Spleen (tissue), 11 donors: ENCODE measurements around the gene DHRSX. TPM values are rescaled to one million over a fixed set of nuclear protein-coding genes. Genes with fewer than 3 reads are reported as not detected.
"Not testable (repeated sequence)": the region's sequence is repeated elsewhere in the genome, so short reads cannot be mapped to it uniquely, and the experiment has no call there.

Experiments used
- DNase-seq: peaks from one replicate; pipeline ENCODE4 v3.0.0-alpha.2; 2020
- H3K27ac ChIP-seq, 8 donors: fragments of 200-600 bp; sonication (generic) in 7 of 8; 1 replicate in 4 of 8; 2 replicates in 4 of 8; pipeline versions ENCODE4 v1.5.0 to v1.8.0; 2016 to 2021; ENCODE audit warnings: inconsistent platforms in 4 of 8, mild to moderate bottlenecking in 4 of 8, moderate library complexity in 1 of 8
- H3K27me3 ChIP-seq, 7 donors: fragments of 200-600 bp; sonication (generic) in 6 of 7; replicated peaks in 1 of 7; 1 replicate in 4 of 7; 2 replicates in 3 of 7; pipeline versions ENCODE4 v1.5.0 to v1.8.0; 2016 to 2021; ENCODE audit warnings: inconsistent platforms in 3 of 7, mild to moderate bottlenecking in 1 of 7
- H3K36me3 ChIP-seq, 6 donors: fragments of 200-600 bp; sonication (generic) in 5 of 6; 1 replicate in 4 of 6; 2 replicates in 2 of 6; pipeline versions ENCODE4 v1.5.0 to v1.8.0; 2016 to 2021; ENCODE audit warnings: inconsistent platforms in 2 of 6
- H3K4me1 ChIP-seq, 6 donors: fragments of 200-600 bp; sonication (generic) in 5 of 6; 1 replicate in 3 of 6; 2 replicates in 3 of 6; pipeline versions ENCODE4 v1.5.0 to v1.8.0; 2016 to 2021; ENCODE audit warnings: inconsistent platforms in 3 of 6
- H3K4me3 ChIP-seq, 8 donors: fragments of 200-600 bp; sonication (generic) in 7 of 8; 1 replicate in 4 of 8; 2 replicates in 4 of 8; pipeline versions ENCODE4 v1.5.0 to v1.8.0; 2016 to 2021; ENCODE audit warnings: inconsistent platforms in 4 of 8, mild to moderate bottlenecking in 4 of 8, moderate library complexity in 2 of 8
- H3K9me3 ChIP-seq, 8 donors: fragments of 200-600 bp; sonication (generic) in 7 of 8; 1 replicate in 4 of 8; 2 replicates in 4 of 8; pipeline versions ENCODE4 v1.5.0 to v1.8.0; 2016 to 2021; ENCODE audit warnings: inconsistent platforms in 4 of 8
- CTCF ChIP-seq, 11 experiments: fragments of 200-600 bp in 7 of 11; fragments of 450-650 bp in 4 of 11; sonication (generic) in 4 of 11; IDR thresholded peaks in 8 of 11; conservative IDR thresholded peaks in 3 of 11; 1 replicate in 7 of 11; 2 replicates in 4 of 11; pipeline versions ENCODE4 v1.4.0 to v1.8.0; 2016 to 2021; ENCODE audit warnings: antibody characterized with exemption in 11 of 11, inconsistent platforms in 4 of 11, mild to moderate bottlenecking in 1 of 11
- POLR2A ChIP-seq, 3 donors: fragments of 450-650 bp; IDR thresholded peaks; one replicate each; pipeline ENCODE4 v1.5.1; 2017; ENCODE audit warnings: antibody characterized with exemption in 3 of 3, mild to moderate bottlenecking in 1 of 3
- POLR2AphosphoS5 ChIP-seq, 3 donors: sonication (generic); formaldehyde crosslinking; IDR thresholded peaks; one replicate each; pipeline ENCODE4 v1.5.1; 2017; ENCODE audit warnings: antibody characterized with exemption in 3 of 3
- WGBS, 5 donors: extraction: QIAGEN DNeasy Blood & Tissue Kit in 3 of 5; methylation state at CpG; one replicate each; pipeline versions ENCODE4 v1.1.5 to v1.1.7; 2013 to 2018; 5-methylcytosine and 5-hydroxymethylcytosine counted together
- intact Hi-C: fragments of 100-400 bp; cut with DNase I; formaldehyde crosslinking; loops from one replicate; pipeline ENCODE4 v1.15.0; 2023; ENCODE audit warnings: low total_unique reads
- polyA plus RNA-seq, 3 donors: library from polyadenylated mRNA; stranded (reverse); fragments of 200-250 nt; gene quantifications; one replicate each; pipeline ENCODE4 v1.2.1, GENCODE V29; 2013
- total RNA-seq, 7 donors: library from RNA; depleted of rRNA in 3 of 7; stranded (reverse); fragments of >200 nt in 3 of 7; fragmentation: NEBNext Ultra II Directional in 4 of 7; extraction: Animal tissue kit (Norgen Biotek cat#: 25700) in 4 of 7; gene quantifications; one replicate each; pipeline versions ENCODE4 v1.1.0 to v1.2.1, GENCODE V29; 2016 to 2021
- donor health status: healthy with polysubstance abuse.
- donor health status: DM: no; HTN: no; CAD: no; lungs with moderate emphysema.
- donor health status: DM: no; HTN: no; CAD: no.
- donor health status: Bipolar disorder and iron deficiency.
- donor health status: healthy.
- donor health status: DM: no; HTN: no; CAD: no.
- donor health status: DM: yes; HTN: yes; CAD: no.

Gene DHRSX
- total and polyA plus RNA-seq, 10 donors = 5.5 to 29.6 (median 23.2) TPM

DNA sequence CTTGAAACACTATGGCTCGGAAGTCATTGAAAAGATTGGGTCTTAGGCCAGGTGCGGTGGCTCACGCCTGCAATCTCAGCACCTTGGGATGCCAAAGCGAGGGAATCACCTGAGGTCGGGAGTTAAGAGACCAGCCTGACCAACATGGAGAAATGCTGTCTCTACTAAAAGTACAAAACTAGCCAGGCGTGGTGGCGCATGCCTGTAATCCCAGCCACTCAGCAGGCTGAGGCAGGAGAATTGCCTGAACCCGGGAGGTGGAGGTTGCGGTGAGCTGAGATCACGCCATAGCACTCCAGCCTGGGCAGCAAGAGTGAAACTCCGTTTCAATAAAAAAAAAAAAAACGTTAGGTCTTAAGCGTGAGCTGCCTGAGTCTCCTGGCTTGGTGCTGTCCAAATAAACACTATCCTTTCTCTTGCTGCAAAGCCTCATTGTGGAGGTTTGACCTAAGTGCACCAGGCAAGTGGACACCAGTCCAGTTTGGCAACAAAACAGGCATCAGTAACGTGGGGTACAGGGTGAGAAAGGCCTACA is 185.9 kb downstream of the DHRSX start:
- Histone ChIP-seq H3K4me3 (no peak overlapping the region), H3K4me1 (no peaks in the 10 kb centered on the region), H3K27ac (no peak overlapping the region), H3K9me3 (peaks cover 0 to 15% (median 6%) of the 10 kb centered on the region in 8 donors), H3K27me3 (no peaks in the 10 kb centered on the region), H3K36me3 (peaks cover 0 to 3% (median 0%) of the 10 kb centered on the region in 6 donors)
- WGBS, 5 donors = 86 to 91% (median 90%) methylated on average over 14 of the region's 14 CpGs
- TF ChIP-seq POLR2A (IDR thresholded peaks at IDR 0.05) (no peak), POLR2AphosphoS5 (IDR thresholded peaks at IDR 0.05) (no peak), CTCF (IDR thresholded peaks at IDR 0.05 in 8 of 11, conservative IDR thresholded peaks at IDR 0.05 in 3 of 11) (no peak)
- intact Hi-C loops = no loop called here
- no peak for DNase-seq

- H3K4me3 ChIP-seq = no peak overlapping the region
- 74 to 100% (median 92%) methylated on average over 1 of the region's 1 CpG for WGBS, 5 donors
- intact Hi-C loops = no loop called here
These were observed 186.7 kb downstream of the DHRSX start for GRCh38 chrX:2313864-2314640.

GRCh38 chrX:2312061-2312591 is 188.7 kb downstream of the DHRSX start:
- 84 to 91% (median 88%) methylated on average over 5 of the region's 5 CpGs for WGBS, 5 donors
- DNase-seq, H3K27ac ChIP-seq: not testable (repeated sequence)

More at GRCh38 chrX:2313864-2314640, 186.7 kb downstream of the DHRSX start:
- Histone ChIP-seq H3K4me1 (no peaks in the 10 kb centered on the region), H3K27ac (no peak overlapping the region), H3K9me3 (peaks cover 0 to 15% (median 6%) of the 10 kb centered on the region in 8 donors), H3K27me3 (no peaks in the 10 kb centered on the region), H3K36me3 (peaks cover 0 to 6% (median 0%) of the 10 kb centered on the region in 6 donors)
- TF ChIP-seq POLR2AphosphoS5 (IDR thresholded peaks at IDR 0.05) (no peak), CTCF (IDR thresholded peaks at IDR 0.05 in 8 of 11, conservative IDR thresholded peaks at IDR 0.05 in 3 of 11) (no peak), POLR2A (IDR thresholded peaks at IDR 0.05) (no peak)
- no peak for DNase-seq

DNA sequence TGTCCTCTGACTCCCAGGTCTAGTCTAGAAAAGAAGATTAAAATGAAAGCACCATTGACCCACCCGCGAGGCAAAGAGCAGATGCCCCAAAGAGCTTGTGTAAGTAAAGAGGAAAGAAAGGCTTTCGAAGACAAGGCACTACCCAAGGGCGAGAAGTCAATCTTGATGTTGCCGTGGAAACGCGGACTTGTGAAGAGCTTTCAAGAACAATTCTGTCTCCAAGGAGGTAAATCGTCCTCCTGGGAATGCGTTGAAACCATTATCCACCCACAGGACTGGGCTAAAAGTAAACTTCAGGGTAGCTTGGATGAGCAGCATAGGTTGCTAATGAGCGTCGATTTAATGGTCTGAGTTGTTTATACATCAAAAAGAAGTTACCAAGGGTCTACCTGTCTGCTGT is 189.3 kb downstream of the DHRSX start:
- TF ChIP-seq CTCF (IDR thresholded peaks at IDR 0.05 in 8 of 11, conservative IDR thresholded peaks at IDR 0.05 in 3 of 11) (no peak), POLR2AphosphoS5 (IDR thresholded peaks at IDR 0.05) (no peak), POLR2A (IDR thresholded peaks at IDR 0.05) (no peak)
- H3K27me3 ChIP-seq = no peaks in the 10 kb centered on the region
- H3K4me3 ChIP-seq = no peak overlapping the region
- H3K9me3 ChIP-seq = peaks cover 0 to 15% (median 6%) of the 10 kb centered on the region in 8 donors
- no peak for DNase-seq
- H3K27ac ChIP-seq = no peak overlapping the region
- 78 to 87% (median 84%) methylated on average over 11 of the region's 11 CpGs for WGBS, 5 donors
- H3K36me3 ChIP-seq = peaks cover 0 to 6% (median 0%) of the 10 kb centered on the region in 6 donors
- intact Hi-C loops = no loop called here
- no peaks in the 10 kb centered on the region for H3K4me1 ChIP-seq

More at GRCh38 chrX:2312061-2312591, 188.7 kb downstream of the DHRSX start:
- H3K4me1 ChIP-seq, H3K27me3 ChIP-seq, H3K36me3 ChIP-seq, H3K4me3 ChIP-seq, intact Hi-C loops: not testable (repeated sequence)
- peaks cover 0 to 15% (median 6%) of the 10 kb centered on the region in 8 donors for H3K9me3 ChIP-seq
